Endodermal cell (in vitro differentiated cells): ENCODE data around the gene CNIH3. TPM values are rescaled to one million over a fixed set of nuclear protein-coding genes. Genes with fewer than 3 reads are reported as not detected.
"Not testable (repeated sequence)": the region's sequence is repeated elsewhere in the genome, so short reads cannot be mapped to it uniquely, and the experiment has no call there.

Source experiments
- DNase-seq: peaks from one replicate; pipeline ENCODE4 v3.0.0-alpha.2; 2017
- H3K27ac ChIP-seq: 2 replicates; pipeline ENCODE4 v1.5.1; 2013; ENCODE audit warnings: mild to moderate bottlenecking, low read depth, low read length, moderate library complexity
- H3K27me3 ChIP-seq: 2 replicates; pipeline ENCODE4 v1.6.1; 2013; ENCODE audit warnings: mild to moderate bottlenecking, low read length, moderate library complexity; ENCODE audit not compliant: insufficient read depth, control insufficient read depth, poor library complexity, severe bottlenecking
- H3K36me3 ChIP-seq: 2 replicates; pipeline ENCODE4 v1.7.0; 2013; ENCODE audit warnings: mild to moderate bottlenecking, low read length, moderate library complexity; ENCODE audit not compliant: control insufficient read depth, insufficient read depth
- H3K4me1 ChIP-seq: one replicate; pipeline ENCODE4 v1.7.0; 2013; ENCODE audit warnings: low read length; ENCODE audit not compliant: control insufficient read depth, insufficient read depth
- H3K4me3 ChIP-seq: 2 replicates; pipeline ENCODE4 v1.5.1; 2013; ENCODE audit warnings: mild to moderate bottlenecking, low read length, moderate library complexity
- H3K9ac ChIP-seq: 2 replicates; pipeline ENCODE4 v1.6.1; 2013; ENCODE audit warnings: mild to moderate bottlenecking, low read length, moderate library complexity; ENCODE audit not compliant: poor library complexity, severe bottlenecking; ENCODE audit errors: extremely low read depth
- H3K9me3 ChIP-seq: 2 replicates; pipeline ENCODE4 v1.6.1; 2013; ENCODE audit warnings: mild to moderate bottlenecking, low read length, moderate library complexity; ENCODE audit not compliant: control insufficient read depth
- H3K27ac Mint-ChIP-seq: 2 replicates; pipeline ENCODE4 v1.8.0; 2020; ENCODE audit warnings: mixed read lengths
- H3K27me3 Mint-ChIP-seq: 2 replicates; pipeline ENCODE4 v1.8.0; 2021; ENCODE audit warnings: mild to moderate bottlenecking, mixed read lengths; ENCODE audit not compliant: insufficient read depth
- H3K36me3 Mint-ChIP-seq: 2 replicates; pipeline ENCODE4 v1.8.0; 2020; ENCODE audit warnings: low read depth, mixed read lengths
- H3K4me1 Mint-ChIP-seq: 2 replicates; pipeline ENCODE4 v1.8.0; 2020; ENCODE audit warnings: mixed read lengths
- H3K4me3 Mint-ChIP-seq: 2 replicates; pipeline ENCODE4 v1.8.0; 2020; ENCODE audit warnings: mild to moderate bottlenecking, moderate library complexity, mixed read lengths
- H3K9me3 Mint-ChIP-seq: 2 replicates; pipeline ENCODE4 v1.8.0; 2020; ENCODE audit warnings: mild to moderate bottlenecking, mixed read lengths
- WGBS, 2 experiments: methylation state at CpG; one replicate each; pipeline versions ENCODE4 v1.1.5 to v1.1.7; 2013; ENCODE audit warnings: missing lambda C conversion rate in 2 of 2, mixed read lengths in 1 of 2; ENCODE audit not compliant: insufficient coverage in 1 of 2, insufficient read length in 1 of 2; 5-methylcytosine and 5-hydroxymethylcytosine counted together
- total RNA-seq, 2 donors: library from RNA; stranded (reverse); fragmentation: NEBNext Ultra II Directional in 1 of 2; extraction: Animal tissue kit (Norgen Biotek cat#: 25700) in 1 of 2; gene quantifications; 2 replicates in 1 of 2; 3 replicates in 1 of 2; pipeline ENCODE4 v1.2.1, GENCODE V29; 2021
- TF ChIP-seq, protein P1 (sequence below): fragments of 200-600 bp; sonication (generic); conservative IDR thresholded peaks from 2 replicates; pipeline ENCODE4 v1.5.0; 2021; ENCODE audit warnings: antibody characterized with exemption, mild to moderate bottlenecking

CNIH3 gene
- total RNA-seq, 2 donors from 2014 or later, result 4.5 to 6.6 TPM

DNA sequence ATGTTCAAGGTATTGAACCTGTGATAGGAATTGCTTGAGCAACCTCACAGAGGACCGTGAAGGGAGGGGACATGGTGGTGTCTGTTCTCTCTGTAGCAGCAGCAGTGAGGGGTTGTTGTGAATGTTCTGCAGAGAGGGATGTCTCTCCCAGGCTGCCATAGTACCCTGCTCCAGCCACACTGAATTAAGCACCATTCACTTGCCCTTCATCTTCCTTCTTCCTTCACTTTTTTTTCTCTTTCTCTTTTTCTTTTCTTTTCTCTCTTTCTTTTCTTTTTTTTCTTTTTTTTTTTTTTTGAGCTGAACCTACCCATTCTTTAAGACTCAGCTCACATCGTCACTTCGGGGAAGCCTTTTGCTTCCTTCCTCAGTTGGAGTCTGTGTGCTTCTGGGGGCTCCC, 89.5 kb downstream of the CNIH3 start:
- H3K4me3 ChIP-seq, result no peak overlapping the region
- TF ChIP-seq, protein P1, sequence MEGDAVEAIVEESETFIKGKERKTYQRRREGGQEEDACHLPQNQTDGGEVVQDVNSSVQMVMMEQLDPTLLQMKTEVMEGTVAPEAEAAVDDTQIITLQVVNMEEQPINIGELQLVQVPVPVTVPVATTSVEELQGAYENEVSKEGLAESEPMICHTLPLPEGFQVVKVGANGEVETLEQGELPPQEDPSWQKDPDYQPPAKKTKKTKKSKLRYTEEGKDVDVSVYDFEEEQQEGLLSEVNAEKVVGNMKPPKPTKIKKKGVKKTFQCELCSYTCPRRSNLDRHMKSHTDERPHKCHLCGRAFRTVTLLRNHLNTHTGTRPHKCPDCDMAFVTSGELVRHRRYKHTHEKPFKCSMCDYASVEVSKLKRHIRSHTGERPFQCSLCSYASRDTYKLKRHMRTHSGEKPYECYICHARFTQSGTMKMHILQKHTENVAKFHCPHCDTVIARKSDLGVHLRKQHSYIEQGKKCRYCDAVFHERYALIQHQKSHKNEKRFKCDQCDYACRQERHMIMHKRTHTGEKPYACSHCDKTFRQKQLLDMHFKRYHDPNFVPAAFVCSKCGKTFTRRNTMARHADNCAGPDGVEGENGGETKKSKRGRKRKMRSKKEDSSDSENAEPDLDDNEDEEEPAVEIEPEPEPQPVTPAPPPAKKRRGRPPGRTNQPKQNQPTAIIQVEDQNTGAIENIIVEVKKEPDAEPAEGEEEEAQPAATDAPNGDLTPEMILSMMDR, result no peak
- no peaks in the 10 kb centered on the region for H3K36me3 ChIP-seq
- H3K9ac ChIP-seq, result no peak overlapping the region
- no peaks in the 10 kb centered on the region for H3K4me1 ChIP-seq
- WGBS, 2 experiments, result 61% methylated on average over 3 of the region's 3 CpGs; no CpG with 5 or more reads in 1 of the 2 experiments
- Mint-ChIP-seq H3K9me3 (no peaks in the 10 kb centered on the region), H3K4me3 (no peak overlapping the region), H3K27me3 (peaks cover 4% of the 10 kb centered on the region), H3K36me3 (no peaks in the 10 kb centered on the region), H3K27ac (no peak overlapping the region), H3K4me1 (peaks cover 16% of the 10 kb centered on the region)
- H3K27ac ChIP-seq, result no peak overlapping the region
- DNase-seq, result no peak
- no peaks in the 10 kb centered on the region for H3K27me3 ChIP-seq
- H3K9me3 ChIP-seq, result peaks cover 9% of the 10 kb centered on the region

DNA sequence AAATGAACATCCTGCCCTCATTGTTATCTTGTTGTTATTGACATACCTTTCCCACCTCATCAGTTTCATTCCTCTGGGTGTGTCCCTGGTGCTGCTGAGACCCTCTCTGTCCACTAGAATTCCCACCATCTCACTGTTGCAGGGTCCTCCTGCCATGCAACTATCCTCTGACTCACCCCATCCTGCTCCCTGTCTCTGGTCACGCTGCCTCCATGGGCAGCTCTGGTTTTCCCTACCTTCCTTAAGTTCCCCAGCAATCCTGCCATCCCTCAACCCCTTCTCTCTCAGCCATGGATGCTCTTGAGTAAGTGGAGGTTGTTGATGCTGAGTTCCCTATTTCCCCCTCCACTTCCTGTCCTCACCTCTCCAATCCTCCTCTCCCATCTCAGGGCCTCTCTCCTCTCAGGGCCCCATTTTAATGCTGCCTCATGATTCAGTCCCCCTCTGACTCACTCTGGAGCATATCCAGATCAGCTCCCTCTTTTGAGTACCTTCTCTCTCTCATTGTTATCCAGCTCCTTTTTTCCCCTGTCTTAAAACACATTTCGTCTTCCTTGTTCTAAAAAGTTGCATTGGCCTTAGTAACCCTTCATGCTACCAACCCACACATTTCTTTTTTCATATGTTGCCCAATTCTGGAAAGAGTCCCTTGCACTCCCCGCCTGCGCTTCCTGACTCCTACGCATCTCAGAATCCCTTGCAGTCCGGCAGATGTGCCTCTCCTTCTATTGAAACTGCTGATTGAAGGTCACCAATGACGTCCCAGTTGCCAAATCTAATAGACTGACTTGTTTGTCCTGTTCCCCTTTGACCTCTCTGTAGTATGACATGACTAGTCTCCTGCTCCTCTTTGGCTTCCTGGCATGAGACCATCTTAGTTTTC, 92.0 kb downstream of the CNIH3 start:
- Mint-ChIP-seq H3K4me1 (peaks cover 23% of the 10 kb centered on the region), H3K36me3 (no peaks in the 10 kb centered on the region), H3K9me3 (no peaks in the 10 kb centered on the region), H3K4me3 (no peak overlapping the region), H3K27me3 (peaks cover 4% of the 10 kb centered on the region), H3K27ac (no peak overlapping the region)
- WGBS, 2 experiments, result 90 to 94% methylated on average over 6 to 7 of the region's 7 CpGs
- Histone ChIP-seq H3K9me3 (no peaks in the 10 kb centered on the region), H3K36me3 (no peaks in the 10 kb centered on the region), H3K9ac (no peak overlapping the region), H3K4me3 (no peak overlapping the region), H3K4me1 (no peaks in the 10 kb centered on the region), H3K27me3 (no peaks in the 10 kb centered on the region), H3K27ac (no peak overlapping the region)
- TF ChIP-seq, protein P1, result no peak
- no peak for DNase-seq

DNA sequence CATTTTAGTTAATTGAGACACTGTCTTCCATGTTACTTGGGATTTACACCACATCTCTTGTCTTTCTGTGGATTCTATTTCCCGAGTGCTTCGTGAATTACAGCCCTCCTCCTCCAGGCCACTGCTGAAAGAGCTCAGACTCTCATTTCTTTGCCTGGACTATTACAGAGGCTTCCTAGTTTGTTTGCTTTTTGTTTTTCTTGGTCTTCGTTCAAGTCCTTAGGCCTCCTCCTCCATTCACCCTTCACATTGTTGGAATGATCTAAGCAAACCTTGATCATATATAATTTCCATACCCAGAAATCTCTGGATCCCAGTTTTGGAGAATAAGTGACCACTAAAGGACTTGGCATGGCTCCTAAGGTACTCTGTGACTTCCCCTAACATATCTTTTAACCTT, 94.1 kb downstream of the CNIH3 start:
- 87 to 89% methylated on average over 3 of the region's 3 CpGs for WGBS, 2 experiments
- Mint-ChIP-seq H3K9me3 (no peaks in the 10 kb centered on the region), H3K36me3 (no peaks in the 10 kb centered on the region), H3K27me3 (peaks cover 4% of the 10 kb centered on the region), H3K27ac (no peak overlapping the region), H3K4me3 (no peak overlapping the region), H3K4me1 (peaks cover 10% of the 10 kb centered on the region)
- H3K9me3 ChIP-seq, result no peaks in the 10 kb centered on the region
- no peak for DNase-seq
- H3K9ac ChIP-seq, result no peak overlapping the region
- no peak overlapping the region for H3K27ac ChIP-seq
- no peak overlapping the region for H3K4me3 ChIP-seq
- TF ChIP-seq, protein P1, result no peak
- H3K36me3 ChIP-seq, result no peaks in the 10 kb centered on the region
- H3K4me1 ChIP-seq, result no peaks in the 10 kb centered on the region
- no peaks in the 10 kb centered on the region for H3K27me3 ChIP-seq

DNA sequence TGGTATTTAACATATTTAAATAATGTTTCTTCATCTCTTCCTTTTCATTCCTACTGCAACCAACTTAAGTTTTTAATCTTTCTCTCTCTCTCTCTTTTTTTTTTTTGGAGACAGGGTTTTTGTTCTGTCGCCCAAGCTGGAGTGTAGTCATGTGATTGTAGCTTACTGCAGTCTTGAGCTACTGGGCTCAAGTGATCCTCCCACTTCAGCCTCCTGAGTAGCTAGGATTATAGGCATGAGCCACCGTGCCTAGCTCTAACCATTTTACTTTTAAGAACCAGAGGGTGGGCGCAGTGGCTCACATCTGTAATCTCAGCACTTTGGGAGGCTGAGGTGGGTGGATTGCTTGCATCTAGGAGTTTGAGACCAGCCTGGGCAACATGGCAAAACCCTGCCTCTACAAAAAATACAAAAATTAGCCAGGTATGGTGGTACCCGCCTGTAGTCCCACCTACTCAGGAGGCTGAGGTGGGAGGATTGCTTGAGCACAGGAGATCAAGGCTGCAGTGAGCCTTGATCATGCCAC, 95.2 kb downstream of the CNIH3 start:
- not testable (repeated sequence) for H3K9me3 ChIP-seq, H3K36me3 ChIP-seq, H3K27ac ChIP-seq, H3K27ac Mint-ChIP-seq, H3K36me3 Mint-ChIP-seq, H3K4me3 ChIP-seq, DNase-seq, H3K9me3 Mint-ChIP-seq, H3K4me1 ChIP-seq, H3K27me3 ChIP-seq, H3K27me3 Mint-ChIP-seq, H3K4me3 Mint-ChIP-seq, H3K9ac ChIP-seq
- peaks cover 10% of the 10 kb centered on the region for H3K4me1 Mint-ChIP-seq
- WGBS, 2 experiments, result 88 to 93% methylated on average over 3 to 4 of the region's 4 CpGs
